AG04450 (cell line): ENCODE results near the gene FBN2. TPM values are rescaled to one million over a fixed set of nuclear protein-coding genes. Genes with fewer than 3 reads are reported as not detected.

ENCODE experiments used
- CTCF ChIA-PET: fragments of 300-600, 350-600 bp; formaldehyde crosslinking; extraction: SDS; loops from one replicate; lab custom pipeline; 2022; ENCODE audit warnings: antibody characterized with exemption, inconsistent platforms; lab: Charles Lee
- POLR2A ChIA-PET: fragments of 350-600 bp; formaldehyde crosslinking; extraction: SDS; loops from one replicate; lab custom pipeline; 2021; ENCODE audit warnings: antibody characterized with exemption, inconsistent platforms; lab: Yijun Ruan, JAX
- DNase-seq: peaks from one replicate; pipeline ENCODE4 v3.0.0-alpha.2; 2011; ENCODE audit warnings: low read depth, low spot score
- H3K27ac ChIP-seq: one replicate; pipeline ENCODE4 v1.5.1; 2012; ENCODE audit warnings: low read depth, low read length, control low read depth
- H3K27me3 ChIP-seq: one replicate; pipeline ENCODE4 v1.6.0; 2012; ENCODE audit warnings: low read length; ENCODE audit not compliant: control insufficient read depth, insufficient read depth
- H3K4me3 ChIP-seq: 2 replicates; pipeline ENCODE4 v1.5.1; 2011; ENCODE audit warnings: mild to moderate bottlenecking, low read depth, low read length, control low read depth
- H3K9me3 ChIP-seq: 2 replicates; pipeline ENCODE4 v1.5.1; 2012; ENCODE audit warnings: low read length; ENCODE audit not compliant: control insufficient read depth, insufficient read depth
- CTCF ChIP-seq: IDR thresholded peaks from 2 replicates; pipeline ENCODE4 v1.5.1; 2011; ENCODE audit warnings: low read depth, low read length, control low read depth, inconsistent platforms
- polyA plus RNA-seq: library from polyadenylated mRNA; depleted of rRNA; stranded (reverse); fragments of >200 nt; gene quantifications from 2 replicates; pipeline ENCODE4 v1.2.3, GENCODE V29; 2011

FBN2 gene
- polyA plus RNA-seq, 1 experiment = 46.5 TPM

GRCh38 chr5:128279345-128279744 lies 258.7 kb downstream of the FBN2 start:
- POLR2A ChIA-PET = no interaction called here
- no peak for DNase-seq
- CTCF ChIA-PET = interaction anchor here (1.1 kb wide), 1 partner anchor 219 kb away, joined by 3 read pairs; no protein-coding TSS in a partner anchor
- TF ChIP-seq CTCF = no peak
- Histone ChIP-seq H3K27ac (no peak overlapping the region), H3K27me3 (no peaks in the 10 kb centered on the region), H3K9me3 (no peaks in the 10 kb centered on the region), H3K4me3 (no peak overlapping the region)

- POLR2A ChIA-PET = no interaction called here
- Histone ChIP-seq H3K4me3 (no peak overlapping the region), H3K27me3 (no peaks in the 10 kb centered on the region), H3K9me3 (no peaks in the 10 kb centered on the region), H3K27ac (no peak overlapping the region)
- DNase-seq = no peak
- TF ChIP-seq CTCF = no peak
- CTCF ChIA-PET = no interaction called here
Observed at GRCh38 chr5:128276537-128277216, 261.4 kb downstream of the FBN2 start.

GRCh38 chr5:128274441-128274840 lies 263.6 kb downstream of the FBN2 start:
- POLR2A ChIA-PET = no interaction called here
- H3K27me3 ChIP-seq = no peaks in the 10 kb centered on the region
- CTCF ChIA-PET = interaction anchor here (0.6 kb wide), 1 partner anchor 632 kb away, joined by 4 read pairs; no protein-coding TSS in a partner anchor
- no peak for TF ChIP-seq CTCF
- no peak overlapping the region for H3K4me3 ChIP-seq
- DNase-seq = no peak
- H3K9me3 ChIP-seq = no peaks in the 10 kb centered on the region
- no peak overlapping the region for H3K27ac ChIP-seq

GRCh38 chr5:128273736-128274135 lies 264.3 kb downstream of the FBN2 start:
- ChIA-PET CTCF (no interaction called here), POLR2A (no interaction called here)
- H3K4me3 ChIP-seq = no peak overlapping the region
- H3K9me3 ChIP-seq = no peaks in the 10 kb centered on the region
- no peak for TF ChIP-seq CTCF
- no peak overlapping the region for H3K27ac ChIP-seq
- no peak for DNase-seq
- H3K27me3 ChIP-seq = no peaks in the 10 kb centered on the region

GRCh38 chr5:128271859-128272464 lies 266.1 kb downstream of the FBN2 start:
- no peaks in the 10 kb centered on the region for H3K27me3 ChIP-seq
- DNase-seq = no peak
- ChIA-PET CTCF (no interaction called here), POLR2A (no interaction called here)
- H3K9me3 ChIP-seq = no peaks in the 10 kb centered on the region
- H3K27ac ChIP-seq = no peak overlapping the region
- TF ChIP-seq CTCF = no peak
- H3K4me3 ChIP-seq = no peak overlapping the region
